ENCODE data around the gene NHLRC4. TPM values are rescaled to one million over a fixed set of nuclear protein-coding genes. Genes with fewer than 3 reads are reported as not detected.
A peak's percentile ranks its signal among the peaks of the same experiment; 100 is the strongest.

Gene NHLRC4
- total and polyA plus RNA-seq, 2 donors (not counting 1 experiment from before 2014, with no cell fraction given) = 2.2 to 4.2 TPM

- Histone ChIP-seq H3K4me1 (ENCODE audit: control insufficient read depth in 2 of 2, insufficient read depth in 2 of 2, low read length in 2 of 2) (peaks cover 5 to 6% of the 10 kb centered on the region in 2 donors), H3K4me3 (ENCODE audit: control extremely low read depth in 1 of 5, extremely low read depth in 1 of 5, insufficient read depth in 1 of 5, low read depth in 2 of 5, low read length in 4 of 5) (no peak overlapping the region), H3K27me3 (replicated peaks in 1 of 4; ENCODE audit: control extremely low read depth in 1 of 4, control insufficient read depth in 3 of 4, insufficient read depth in 4 of 4, low read length in 3 of 4) (peaks cover 0 to 34% (median 10%) of the 10 kb centered on the region in 4 experiments), H3K27ac (ENCODE audit: low read length in 2 of 2) (no peak overlapping the region), H3K79me2 (ENCODE audit: control insufficient read depth, insufficient read depth, low read length) (no peaks in the 10 kb centered on the region), H2AFZ (ENCODE audit: insufficient read depth, low read depth, low read length, poor library complexity, severe bottlenecking) (no peak overlapping the region), H3K9ac (ENCODE audit: low read length) (no peak overlapping the region), H4K20me1 (ENCODE audit: control insufficient read depth, insufficient read depth, low read length, poor library complexity, severe bottlenecking) (no peaks in the 10 kb centered on the region), H3K9me3 (ENCODE audit: control extremely low read depth in 1 of 3, control insufficient read depth in 2 of 3, insufficient read depth in 1 of 3, low read length in 2 of 3) (peaks cover 0 to 7% (median 0%) of the 10 kb centered on the region in 3 donors), H3K36me3 (replicated peaks in 1 of 2; ENCODE audit: control extremely low read depth in 1 of 2, control insufficient read depth in 1 of 2, extremely low read depth in 1 of 2, insufficient read depth in 2 of 2, low read length in 1 of 2) (no peaks in the 10 kb centered on the region), H3K4me2 (replicated peaks; ENCODE audit: low read depth, low read length, poor library complexity, severe bottlenecking) (peak overlapping the region; percentile 57)
- Mint-ChIP-seq H3K4me1 (peaks cover 2% of the 10 kb centered on the region), H3K27ac (no peak overlapping the region), H3K27me3 (peaks cover 10% of the 10 kb centered on the region), H3K9me3 (ENCODE audit: insufficient read depth) (no peaks in the 10 kb centered on the region), H3K4me3 (no peak overlapping the region)
- POLR2A ChIA-PET = no interaction called here
- ATAC-seq (ENCODE audit: low read depth) (no peak), DNase-seq (no peak)
- intact Hi-C loops (cut with micrococcal nuclease) = no loop called here
- CTCF ChIA-PET = no interaction called here
- 34% methylated on average over 44 of the region's 54 CpGs for WGBS (ENCODE audit: insufficient coverage)
- TF ChIP-seq CTCF (IDR thresholded peaks at IDR 0.05) (no peak), EZH2 (IDR thresholded peaks at IDR 0.05; ENCODE audit: borderline replicate concordance, insufficient read depth, low read depth, low read length, poor library complexity, severe bottlenecking) (no peak)
Measured at GRCh38 chr16:560701-561412, 5.9 kb upstream of the NHLRC4 start.

- Histone ChIP-seq H3K27ac (ENCODE audit: low read length in 2 of 2) (no peak overlapping the region), H3K9ac (ENCODE audit: low read length) (no peak overlapping the region), H3K4me2 (replicated peaks; ENCODE audit: low read depth, low read length, poor library complexity, severe bottlenecking) (no peak overlapping the region), H3K27me3 (replicated peaks in 1 of 4; ENCODE audit: control extremely low read depth in 1 of 4, control insufficient read depth in 3 of 4, insufficient read depth in 4 of 4, low read length in 3 of 4) (peaks cover 0 to 34% (median 10%) of the 10 kb centered on the region in 4 experiments), H3K9me3 (ENCODE audit: control extremely low read depth in 1 of 3, control insufficient read depth in 2 of 3, insufficient read depth in 1 of 3, low read length in 2 of 3) (peaks cover 0 to 7% (median 0%) of the 10 kb centered on the region in 3 donors), H3K4me1 (ENCODE audit: control insufficient read depth in 2 of 2, insufficient read depth in 2 of 2, low read length in 2 of 2) (peaks cover 10 to 11% of the 10 kb centered on the region in 2 donors), H3K36me3 (replicated peaks in 1 of 2; ENCODE audit: control extremely low read depth in 1 of 2, control insufficient read depth in 1 of 2, extremely low read depth in 1 of 2, insufficient read depth in 2 of 2, low read length in 1 of 2) (no peaks in the 10 kb centered on the region), H3K79me2 (ENCODE audit: control insufficient read depth, insufficient read depth, low read length) (peaks cover 2% of the 10 kb centered on the region), H2AFZ (ENCODE audit: insufficient read depth, low read depth, low read length, poor library complexity, severe bottlenecking) (no peak overlapping the region), H4K20me1 (ENCODE audit: control insufficient read depth, insufficient read depth, low read length, poor library complexity, severe bottlenecking) (no peaks in the 10 kb centered on the region), H3K4me3 (ENCODE audit: control extremely low read depth in 1 of 5, extremely low read depth in 1 of 5, insufficient read depth in 1 of 5, low read depth in 2 of 5, low read length in 4 of 5) (no peak overlapping the region)
- H3K27me3 Mint-ChIP-seq = peaks cover 10% of the 10 kb centered on the region
- WGBS (ENCODE audit: insufficient coverage) = 82% methylated on average over 13 of the region's 15 CpGs
- no peak overlapping the region for H3K27ac Mint-ChIP-seq
- POLR2A ChIA-PET = no interaction called here
- DNase-seq (no peak), ATAC-seq (ENCODE audit: low read depth) (no peak)
- TF ChIP-seq EZH2 (IDR thresholded peaks at IDR 0.05; ENCODE audit: borderline replicate concordance, insufficient read depth, low read depth, low read length, poor library complexity, severe bottlenecking) (no peak), CTCF (IDR thresholded peaks at IDR 0.05) (no peak)
- peaks cover 4% of the 10 kb centered on the region for H3K4me1 Mint-ChIP-seq
- H3K9me3 Mint-ChIP-seq (ENCODE audit: insufficient read depth) = no peaks in the 10 kb centered on the region
- CTCF ChIA-PET = no interaction called here
- no peak overlapping the region for H3K4me3 Mint-ChIP-seq
- intact Hi-C loops (cut with micrococcal nuclease) = no loop called here
Measured at GRCh38 chr16:561413-561794, 5.4 kb upstream of the NHLRC4 start.
